Fibroblast of skin of abdomen (primary cell): Measurements from ENCODE around the gene TGFBR3.
"Not testable (repeated sequence)": the region's sequence is repeated elsewhere in the genome, so short reads cannot be mapped to it uniquely, and the experiment has no call there.

Experiments
- DNase-seq: peaks from one replicate; pipeline ENCODE4 v3.0.0-alpha.2; 2013

Gene TGFBR3

GRCh38 chr1:91883470-91883869 is 2.5 kb downstream of the TGFBR3 start:
- DNase-seq = peak; percentile 50

- no peak for DNase-seq
Observed at GRCh38 chr1:91881280-91881679, 4.7 kb downstream of the TGFBR3 start.

GRCh38 chr1:91879733-91880132 is 6.2 kb downstream of the TGFBR3 start:
- DNase-seq = peak; percentile 44

- peak; percentile 52 for DNase-seq
Observed at GRCh38 chr1:91877574-91878208, 8.3 kb downstream of the TGFBR3 start.

- DNase-seq = peak; percentile 42
Observed at GRCh38 chr1:91876781-91877573, 9.0 kb downstream of the TGFBR3 start.

GRCh38 chr1:91876040-91876470 is 9.9 kb downstream of the TGFBR3 start:
- DNase-seq = no peak

- no peak for DNase-seq
Observed at GRCh38 chr1:91874167-91874566, 11.8 kb downstream of the TGFBR3 start.

GRCh38 chr1:91872559-91873081 is 13.3 kb downstream of the TGFBR3 start:
- DNase-seq = peak; percentile 14

GRCh38 chr1:91872000-91872399 is 14.0 kb downstream of the TGFBR3 start:
- peak; percentile 60 for DNase-seq

GRCh38 chr1:91870322-91870721 is 15.6 kb downstream of the TGFBR3 start:
- DNase-seq = no peak

GRCh38 chr1:91866425-91866824 is 19.5 kb downstream of the TGFBR3 start:
- no peak for DNase-seq

- DNase-seq = peak; percentile 60
Observed at GRCh38 chr1:91864017-91864700, 21.8 kb downstream of the TGFBR3 start.

GRCh38 chr1:91863498-91863897 is 22.5 kb downstream of the TGFBR3 start:
- DNase-seq = no peak

GRCh38 chr1:91862120-91862519 is 23.8 kb downstream of the TGFBR3 start:
- no peak for DNase-seq

GRCh38 chr1:91857557-91858239 is 28.3 kb downstream of the TGFBR3 start:
- no peak for DNase-seq

GRCh38 chr1:91856996-91857395 is 29.0 kb downstream of the TGFBR3 start:
- DNase-seq = peak; percentile 39

GRCh38 chr1:91854852-91855534 is 31.0 kb downstream of the TGFBR3 start:
- no peak for DNase-seq

- DNase-seq = no peak
Observed at GRCh38 chr1:91853397-91853796, 32.6 kb downstream of the TGFBR3 start.

GRCh38 chr1:91852011-91852410 is 33.9 kb downstream of the TGFBR3 start:
- DNase-seq = not testable (repeated sequence)

GRCh38 chr1:91851130-91852010 is 34.6 kb downstream of the TGFBR3 start:
- peak; percentile 85 for DNase-seq

GRCh38 chr1:91850708-91851107 is 35.2 kb downstream of the TGFBR3 start:
- DNase-seq = no peak
